Measurements from ENCODE around the gene EDDM13.
"Not testable (repeated sequence)": the region's sequence is repeated elsewhere in the genome, so short reads cannot be mapped to it uniquely, and the experiment has no call there.

The EDDM13 gene

GRCh38 chr19:56258272-56258671 is 14.3 kb upstream of the EDDM13 start:
- TF ChIP-seq CTCF (conservative IDR thresholded peaks at IDR 0.05): no peak
- no peak overlapping the region for H3K27ac ChIP-seq

- no peak overlapping the region for H3K27ac ChIP-seq
Measured at GRCh38 chr19:56261145-56261544, 11.4 kb upstream of the EDDM13 start.

GRCh38 chr19:56261932-56262331 is 10.6 kb upstream of the EDDM13 start:
- not testable (repeated sequence) for H3K27ac ChIP-seq

More at GRCh38 chr19:56261145-56261544, 11.4 kb upstream of the EDDM13 start:
- TF ChIP-seq CTCF (conservative IDR thresholded peaks at IDR 0.05): no peak

- no peak for TF ChIP-seq CTCF (conservative IDR thresholded peaks at IDR 0.05)
Measured at GRCh38 chr19:56263319-56263718, 9.2 kb upstream of the EDDM13 start.

GRCh38 chr19:56266051-56266450 is 6.5 kb upstream of the EDDM13 start:
- H3K27ac ChIP-seq: no peak overlapping the region

More at GRCh38 chr19:56263319-56263718, 9.2 kb upstream of the EDDM13 start:
- H3K27ac ChIP-seq: no peak overlapping the region

GRCh38 chr19:56269348-56269747 is 3.2 kb upstream of the EDDM13 start:
- TF ChIP-seq CTCF (conservative IDR thresholded peaks at IDR 0.05): no peak
- no peak overlapping the region for H3K27ac ChIP-seq

More at GRCh38 chr19:56266051-56266450, 6.5 kb upstream of the EDDM13 start:
- TF ChIP-seq CTCF (conservative IDR thresholded peaks at IDR 0.05): no peak

- TF ChIP-seq CTCF (conservative IDR thresholded peaks at IDR 0.05): no peak
- H3K27ac ChIP-seq: no peak overlapping the region
Measured at GRCh38 chr19:56270676-56271075, 1.9 kb upstream of the EDDM13 start.

- TF ChIP-seq CTCF (conservative IDR thresholded peaks at IDR 0.05): no peak
- no peak overlapping the region for H3K27ac ChIP-seq
Measured at GRCh38 chr19:56271151-56271550, 1.4 kb upstream of the EDDM13 start.

All from VCaP (cell line).